ENCODE data around the gene NEO1.

DNA sequence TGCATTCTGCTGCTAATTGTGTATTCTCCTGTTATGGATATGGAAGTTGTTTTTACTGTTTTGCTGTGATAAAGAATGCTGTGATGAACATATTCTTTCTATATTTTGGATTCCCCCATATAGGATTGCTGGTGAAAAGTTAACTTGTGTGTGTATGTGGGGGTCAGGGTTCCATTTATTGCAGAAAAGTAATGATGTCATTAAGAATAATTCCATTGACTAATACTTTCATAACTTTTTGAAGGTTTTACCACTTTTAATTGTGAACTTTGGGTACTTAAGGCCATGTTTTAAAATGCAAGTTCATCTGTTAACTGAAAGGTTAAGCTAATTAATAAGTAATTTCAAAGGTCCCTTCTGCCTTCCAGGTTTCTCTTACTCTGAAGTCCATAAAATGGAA, 6.2 kb downstream of the NEO1 start:
- TF ChIP-seq DNMT1 (IDR thresholded peaks at IDR 0.05), result no peak
- no peak for TF ChIP-seq SMC3 (conservative IDR thresholded peaks at IDR 0.05; ENCODE audit: insufficient read depth, low read depth, low read length)
- no peak for TF ChIP-seq U2AF2 (optimal IDR thresholded peaks at IDR 0.05; ENCODE audit: low read depth, low read length)
